Measurements from ENCODE around the gene MPST. TPM values are rescaled to one million over a fixed set of nuclear protein-coding genes. Genes with fewer than 3 reads are reported as not detected.

MPST gene
- total and polyA plus RNA-seq, 7 experiments from 2014 or later, result 0.51 to 22.3 (median 1.1) TPM

GRCh38 chr22:37043209-37043827, 23.8 kb downstream of the MPST start:
- CTCF ChIA-PET, result interaction anchor here (0.9 kb wide), 1 partner anchor 10 kb away, joined by 3 read pairs; no protein-coding TSS in a partner anchor
- Histone ChIP-seq H3K27ac (ENCODE audit: low read depth, low read length) (no peak overlapping the region), H3K27me3 (ENCODE audit: control insufficient read depth in 2 of 2, insufficient read depth in 2 of 2, low read length in 2 of 2) (no peaks in the 10 kb centered on the region), H3K9me3 (ENCODE audit: control insufficient read depth in 2 of 3, low read length in 3 of 3) (no peaks in the 10 kb centered on the region), H3K4me1 (ENCODE audit: control insufficient read depth in 2 of 2, insufficient read depth in 2 of 2, low read length in 2 of 2) (no peaks in the 10 kb centered on the region), H3K4me3 (ENCODE audit: low read length) (no peak overlapping the region), H3K36me3 (ENCODE audit: control insufficient read depth in 2 of 3, insufficient read depth in 3 of 3, low read length in 3 of 3) (no peaks in the 10 kb centered on the region)
- no peaks in the 10 kb centered on the region for H3K9me3 Mint-ChIP-seq
- H3K27ac Mint-ChIP-seq, result no peak overlapping the region
- no peak for DNase-seq
- ATAC-seq, result no peak
- H3K4me3 Mint-ChIP-seq, result no peak overlapping the region
- H3K4me1 Mint-ChIP-seq, result peaks cover 0 to 25% (median 0%) of the 10 kb centered on the region in 7 donors
- POLR2A ChIA-PET, result no interaction called here
- H3K36me3 Mint-ChIP-seq, result no peaks in the 10 kb centered on the region
- intact Hi-C loops (cut with micrococcal nuclease), result no loop called here
- H3K27me3 Mint-ChIP-seq, result peaks cover 0 to 9% (median 0%) of the 10 kb centered on the region in 5 donors

GRCh38 chr22:37043828-37044538, 24.4 kb downstream of the MPST start:
- Histone ChIP-seq H3K9me3 (ENCODE audit: control insufficient read depth in 2 of 3, low read length in 3 of 3) (no peaks in the 10 kb centered on the region), H3K36me3 (ENCODE audit: control insufficient read depth in 2 of 3, insufficient read depth in 3 of 3, low read length in 3 of 3) (no peaks in the 10 kb centered on the region), H3K27ac (ENCODE audit: low read depth, low read length) (no peak overlapping the region), H3K4me3 (ENCODE audit: low read length) (no peak overlapping the region), H3K27me3 (ENCODE audit: control insufficient read depth in 2 of 2, insufficient read depth in 2 of 2, low read length in 2 of 2) (no peaks in the 10 kb centered on the region), H3K4me1 (ENCODE audit: control insufficient read depth in 2 of 2, insufficient read depth in 2 of 2, low read length in 2 of 2) (no peaks in the 10 kb centered on the region)
- no peaks in the 10 kb centered on the region for H3K36me3 Mint-ChIP-seq
- H3K9me3 Mint-ChIP-seq, result no peaks in the 10 kb centered on the region
- H3K4me1 Mint-ChIP-seq, result peaks cover 0 to 25% (median 0%) of the 10 kb centered on the region in 7 donors
- ATAC-seq, result peak; percentile 74
- H3K27ac Mint-ChIP-seq, result no peak overlapping the region
- ChIA-PET CTCF (no interaction called here), POLR2A (no interaction called here)
- DNase-seq, result peak in 2 of 9 donors; percentile 16 to 64
- intact Hi-C loops (cut with micrococcal nuclease), result loop anchor here in 1 of 2 donors (1.0 kb wide), 1 partner anchor 262 kb away; no protein-coding TSS in a partner anchor
- no peak overlapping the region for H3K4me3 Mint-ChIP-seq
- peaks cover 0 to 9% (median 0%) of the 10 kb centered on the region in 5 donors for H3K27me3 Mint-ChIP-seq

GRCh38 chr22:37044634-37045625, 25.4 kb downstream of the MPST start:
- DNase-seq (no peak), ATAC-seq (no peak)
- H3K27me3 Mint-ChIP-seq, result peaks cover 0 to 9% (median 0%) of the 10 kb centered on the region in 5 donors
- Histone ChIP-seq H3K27me3 (ENCODE audit: control insufficient read depth in 2 of 2, insufficient read depth in 2 of 2, low read length in 2 of 2) (no peaks in the 10 kb centered on the region), H3K36me3 (ENCODE audit: control insufficient read depth in 2 of 3, insufficient read depth in 3 of 3, low read length in 3 of 3) (no peaks in the 10 kb centered on the region), H3K4me1 (ENCODE audit: control insufficient read depth in 2 of 2, insufficient read depth in 2 of 2, low read length in 2 of 2) (no peaks in the 10 kb centered on the region), H3K9me3 (ENCODE audit: control insufficient read depth in 2 of 3, low read length in 3 of 3) (no peaks in the 10 kb centered on the region), H3K27ac (ENCODE audit: low read depth, low read length) (no peak overlapping the region), H3K4me3 (ENCODE audit: low read length) (no peak overlapping the region)
- ChIA-PET POLR2A (no interaction called here), CTCF (no interaction called here)
- no peaks in the 10 kb centered on the region for H3K36me3 Mint-ChIP-seq
- peak overlapping the region in 1 of 9 donors; percentile 54 for H3K27ac Mint-ChIP-seq
- H3K4me1 Mint-ChIP-seq, result peaks cover 0 to 25% (median 0%) of the 10 kb centered on the region in 7 donors
- H3K4me3 Mint-ChIP-seq, result no peak overlapping the region
- intact Hi-C loops (cut with micrococcal nuclease), result loop anchor here in 1 of 2 donors (1.0 kb wide), 1 partner anchor 263 kb away; no protein-coding TSS in a partner anchor
- H3K9me3 Mint-ChIP-seq, result no peaks in the 10 kb centered on the region

GRCh38 chr22:37045958-37046357, 26.4 kb downstream of the MPST start:
- ChIA-PET CTCF (interaction anchor here (0.8 kb wide), 1 partner anchor 259 kb away, joined by 3 read pairs; no protein-coding TSS in a partner anchor), POLR2A (no interaction called here)
- Histone ChIP-seq H3K4me3 (ENCODE audit: low read length) (no peak overlapping the region), H3K9me3 (ENCODE audit: control insufficient read depth in 2 of 3, low read length in 3 of 3) (no peaks in the 10 kb centered on the region), H3K27me3 (ENCODE audit: control insufficient read depth in 2 of 2, insufficient read depth in 2 of 2, low read length in 2 of 2) (no peaks in the 10 kb centered on the region), H3K36me3 (ENCODE audit: control insufficient read depth in 2 of 3, insufficient read depth in 3 of 3, low read length in 3 of 3) (no peaks in the 10 kb centered on the region), H3K4me1 (ENCODE audit: control insufficient read depth in 2 of 2, insufficient read depth in 2 of 2, low read length in 2 of 2) (no peaks in the 10 kb centered on the region), H3K27ac (ENCODE audit: low read depth, low read length) (no peak overlapping the region)
- Mint-ChIP-seq H3K27ac (no peak overlapping the region), H3K4me1 (peaks cover 0 to 21% (median under 1%) of the 10 kb centered on the region in 7 donors), H3K9me3 (no peaks in the 10 kb centered on the region), H3K4me3 (no peak overlapping the region), H3K27me3 (peaks cover 0 to 1% (median 0%) of the 10 kb centered on the region in 5 donors), H3K36me3 (no peaks in the 10 kb centered on the region)
- DNase-seq, result no peak
- ATAC-seq, result no peak
- intact Hi-C loops (cut with micrococcal nuclease), result loop anchor here in 1 of 2 donors (1.0 kb wide), 1 partner anchor 153 kb away; no protein-coding TSS in a partner anchor

- peak overlapping the region in 1 of 9 donors; percentile 72 for H3K27ac Mint-ChIP-seq
- no peak for ATAC-seq
- no peak overlapping the region for H3K4me3 Mint-ChIP-seq
- H3K9me3 Mint-ChIP-seq, result no peaks in the 10 kb centered on the region
- peaks cover 0 to 17% (median 3%) of the 10 kb centered on the region in 7 donors for H3K4me1 Mint-ChIP-seq
- Histone ChIP-seq H3K4me1 (ENCODE audit: control insufficient read depth in 2 of 2, insufficient read depth in 2 of 2, low read length in 2 of 2) (no peaks in the 10 kb centered on the region), H3K36me3 (ENCODE audit: control insufficient read depth in 2 of 3, insufficient read depth in 3 of 3, low read length in 3 of 3) (no peaks in the 10 kb centered on the region), H3K27me3 (ENCODE audit: control insufficient read depth in 2 of 2, insufficient read depth in 2 of 2, low read length in 2 of 2) (no peaks in the 10 kb centered on the region), H3K9me3 (ENCODE audit: control insufficient read depth in 2 of 3, low read length in 3 of 3) (no peaks in the 10 kb centered on the region), H3K4me3 (ENCODE audit: low read length) (no peak overlapping the region), H3K27ac (ENCODE audit: low read depth, low read length) (no peak overlapping the region)
- ChIA-PET POLR2A (no interaction called here), CTCF (interaction anchor here (0.8 kb wide), 1 partner anchor 260 kb away, joined by 3 read pairs; no protein-coding TSS in a partner anchor)
- intact Hi-C loops (cut with micrococcal nuclease), result loop anchor here in 1 of 2 donors (1.0 kb wide), 1 partner anchor 153 kb away; no protein-coding TSS in a partner anchor
- DNase-seq, result no peak
- no peaks in the 10 kb centered on the region for H3K27me3 Mint-ChIP-seq
- no peaks in the 10 kb centered on the region for H3K36me3 Mint-ChIP-seq
Measured at GRCh38 chr22:37046589-37046988, 27.0 kb downstream of the MPST start.

GRCh38 chr22:37047006-37047405, 27.5 kb downstream of the MPST start:
- ChIA-PET CTCF (no interaction called here), POLR2A (no interaction called here)
- Histone ChIP-seq H3K4me3 (ENCODE audit: low read length) (no peak overlapping the region), H3K4me1 (ENCODE audit: control insufficient read depth in 2 of 2, insufficient read depth in 2 of 2, low read length in 2 of 2) (no peaks in the 10 kb centered on the region), H3K27me3 (ENCODE audit: control insufficient read depth in 2 of 2, insufficient read depth in 2 of 2, low read length in 2 of 2) (no peaks in the 10 kb centered on the region), H3K9me3 (ENCODE audit: control insufficient read depth in 2 of 3, low read length in 3 of 3) (no peaks in the 10 kb centered on the region), H3K36me3 (ENCODE audit: control insufficient read depth in 2 of 3, insufficient read depth in 3 of 3, low read length in 3 of 3) (no peaks in the 10 kb centered on the region), H3K27ac (ENCODE audit: low read depth, low read length) (no peak overlapping the region)
- no peaks in the 10 kb centered on the region for H3K27me3 Mint-ChIP-seq
- ATAC-seq (no peak), DNase-seq (no peak)
- no peak overlapping the region for H3K4me3 Mint-ChIP-seq
- no peaks in the 10 kb centered on the region for H3K9me3 Mint-ChIP-seq
- no peaks in the 10 kb centered on the region for H3K36me3 Mint-ChIP-seq
- H3K4me1 Mint-ChIP-seq, result peaks cover 0 to 15% (median 3%) of the 10 kb centered on the region in 7 donors
- H3K27ac Mint-ChIP-seq, result no peak overlapping the region
- intact Hi-C loops (cut with micrococcal nuclease), result no loop called here

Measured in naive thymus-derived CD4-positive, alpha-beta T cell (primary cell).